ENCODE data around the gene MYOM1.

GRCh38 chr18:3218819-3219218 lies 949 bp downstream of the MYOM1 start:
- TF ChIP-seq, protein P1, sequence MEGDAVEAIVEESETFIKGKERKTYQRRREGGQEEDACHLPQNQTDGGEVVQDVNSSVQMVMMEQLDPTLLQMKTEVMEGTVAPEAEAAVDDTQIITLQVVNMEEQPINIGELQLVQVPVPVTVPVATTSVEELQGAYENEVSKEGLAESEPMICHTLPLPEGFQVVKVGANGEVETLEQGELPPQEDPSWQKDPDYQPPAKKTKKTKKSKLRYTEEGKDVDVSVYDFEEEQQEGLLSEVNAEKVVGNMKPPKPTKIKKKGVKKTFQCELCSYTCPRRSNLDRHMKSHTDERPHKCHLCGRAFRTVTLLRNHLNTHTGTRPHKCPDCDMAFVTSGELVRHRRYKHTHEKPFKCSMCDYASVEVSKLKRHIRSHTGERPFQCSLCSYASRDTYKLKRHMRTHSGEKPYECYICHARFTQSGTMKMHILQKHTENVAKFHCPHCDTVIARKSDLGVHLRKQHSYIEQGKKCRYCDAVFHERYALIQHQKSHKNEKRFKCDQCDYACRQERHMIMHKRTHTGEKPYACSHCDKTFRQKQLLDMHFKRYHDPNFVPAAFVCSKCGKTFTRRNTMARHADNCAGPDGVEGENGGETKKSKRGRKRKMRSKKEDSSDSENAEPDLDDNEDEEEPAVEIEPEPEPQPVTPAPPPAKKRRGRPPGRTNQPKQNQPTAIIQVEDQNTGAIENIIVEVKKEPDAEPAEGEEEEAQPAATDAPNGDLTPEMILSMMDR (IDR thresholded peaks at IDR 0.05; ENCODE audit: poor library complexity): no peak
- TF ChIP-seq EZH2phosphoT487 (IDR thresholded peaks at IDR 0.05; ENCODE audit: low read depth, severe bottlenecking, unreplicated experiment): no peak
- no peak for TF ChIP-seq EZH2 (IDR thresholded peaks at IDR 0.05; ENCODE audit: borderline replicate concordance)

All from hepatocyte (in vitro differentiated cells).